ENCODE measurements around the gene MYH9.
"Not testable (repeated sequence)": the region's sequence is repeated elsewhere in the genome, so short reads cannot be mapped to it uniquely, and the experiment has no call there.

Gene MYH9

GRCh38 chr22:36387959-36388726 is at the start of gene MYH9:
Gene MYH9, minus strand, starts transcription at chr22:36387967. Its CDS starts 38,731 bp downstream, at chr22:36349236.
- peak; percentile 100 for DNase-seq (ENCODE audit: low read depth, low spot score)

DNA sequence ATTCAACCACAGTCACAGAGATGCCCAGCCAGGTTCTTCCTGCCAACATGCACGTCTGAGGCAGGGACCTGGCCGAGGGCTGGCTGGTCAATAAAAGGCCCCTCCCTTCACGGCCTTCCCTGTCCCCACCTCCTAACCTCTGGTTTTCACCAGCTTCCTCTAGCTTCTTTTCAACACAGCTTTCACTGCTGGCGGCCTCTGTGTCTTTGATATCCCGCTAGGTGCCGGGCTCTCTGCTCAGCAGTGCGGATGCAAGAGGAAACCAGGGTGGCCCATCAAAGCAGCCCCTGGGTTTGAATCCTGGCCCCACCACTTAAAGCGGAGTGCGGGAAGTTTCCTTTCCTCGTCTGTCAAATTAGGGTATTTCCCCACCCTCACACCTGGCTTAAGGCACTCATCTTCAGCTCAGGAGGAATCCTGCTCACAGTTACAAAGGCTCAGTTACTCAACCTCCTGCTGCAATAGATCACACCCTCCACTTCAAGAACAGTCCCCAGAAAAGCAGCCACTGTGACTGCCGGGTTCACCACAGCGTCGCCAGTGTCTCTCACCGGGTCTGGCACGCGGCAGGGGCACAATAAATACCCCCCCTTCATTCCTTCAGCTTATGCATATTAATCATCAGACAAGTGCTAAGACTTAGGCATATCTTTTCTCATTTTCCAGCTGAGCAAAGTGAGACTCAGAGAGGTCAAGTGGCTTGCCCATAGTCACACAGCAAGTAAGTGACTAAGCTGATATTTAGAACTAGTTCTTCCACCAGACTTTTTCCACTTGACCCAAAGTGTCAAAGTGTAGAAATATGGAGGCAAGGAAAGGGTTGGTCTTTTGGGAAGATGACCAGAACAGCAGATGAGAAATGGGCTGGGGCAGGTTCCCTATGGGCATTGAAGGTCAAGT is 48.0 kb upstream of the MYH9 start:
- DNase-seq (ENCODE audit: low read depth, low spot score), result no peak

- DNase-seq (ENCODE audit: low read depth, low spot score), result no peak
Observed at GRCh38 chr22:36433318-36434231, 45.8 kb upstream of the MYH9 start.

DNA sequence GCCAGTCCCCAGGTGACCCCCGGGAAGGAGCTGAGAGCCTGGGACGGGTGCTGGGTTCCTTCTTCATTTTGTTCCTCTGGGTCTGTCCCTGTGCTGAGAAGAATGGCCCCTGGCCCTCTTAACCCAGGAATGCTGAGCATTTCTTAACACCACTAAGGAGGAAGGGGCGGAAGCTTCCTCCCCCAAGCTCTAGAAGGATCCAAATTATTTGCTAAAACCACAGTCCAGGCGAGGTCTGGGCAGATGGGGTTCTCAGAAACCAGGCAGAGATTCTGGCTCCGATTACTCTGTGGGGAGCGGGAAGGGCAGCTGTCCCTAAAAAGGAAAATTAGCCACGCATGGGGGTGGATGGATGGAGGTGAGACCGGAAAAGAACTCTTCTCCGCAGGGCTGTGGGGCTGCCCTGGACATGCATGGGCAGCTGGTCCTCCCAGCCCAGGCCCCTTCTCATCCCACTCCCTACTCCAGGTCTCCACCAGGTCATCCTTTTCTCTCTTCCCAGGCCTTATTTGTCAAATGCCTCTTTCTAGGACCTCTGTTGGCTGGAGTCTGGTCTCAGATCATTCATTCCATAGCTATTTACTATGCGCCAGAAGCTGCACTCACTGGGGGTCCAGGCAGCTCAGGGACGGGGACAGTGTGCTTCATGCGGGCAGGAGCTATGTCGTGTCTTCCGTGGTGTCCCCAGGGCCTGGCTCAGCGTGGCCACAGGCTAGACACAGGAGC is 45.0 kb upstream of the MYH9 start:
- no peak for DNase-seq (ENCODE audit: low read depth, low spot score)

DNA sequence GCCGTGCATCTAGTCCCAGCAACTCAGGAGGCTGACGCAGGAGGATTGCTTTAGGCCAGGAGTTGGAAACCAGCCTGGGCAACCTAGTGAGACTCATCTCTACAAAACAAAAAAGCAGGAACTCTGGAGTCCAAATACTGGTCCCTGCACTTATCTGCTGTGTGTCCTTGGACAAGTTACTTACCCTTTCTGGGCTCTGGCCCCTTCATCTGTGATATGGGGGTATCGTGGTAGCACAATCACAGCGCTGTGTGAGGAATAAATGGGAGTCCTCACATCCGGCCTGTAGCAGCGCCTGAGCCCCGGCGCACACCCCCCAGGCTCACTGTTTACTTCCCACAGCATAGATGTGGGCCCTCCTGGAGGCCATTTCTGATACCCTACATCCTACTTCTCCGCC is 44.2 kb upstream of the MYH9 start:
- DNase-seq (ENCODE audit: low read depth, low spot score), result no peak

- no peak for DNase-seq (ENCODE audit: low read depth, low spot score)
Observed at GRCh38 chr22:36430863-36431262, 43.1 kb upstream of the MYH9 start.

- not testable (repeated sequence) for DNase-seq (ENCODE audit: low read depth, low spot score)
Observed at GRCh38 chr22:36427952-36428351, 40.2 kb upstream of the MYH9 start.

DNA sequence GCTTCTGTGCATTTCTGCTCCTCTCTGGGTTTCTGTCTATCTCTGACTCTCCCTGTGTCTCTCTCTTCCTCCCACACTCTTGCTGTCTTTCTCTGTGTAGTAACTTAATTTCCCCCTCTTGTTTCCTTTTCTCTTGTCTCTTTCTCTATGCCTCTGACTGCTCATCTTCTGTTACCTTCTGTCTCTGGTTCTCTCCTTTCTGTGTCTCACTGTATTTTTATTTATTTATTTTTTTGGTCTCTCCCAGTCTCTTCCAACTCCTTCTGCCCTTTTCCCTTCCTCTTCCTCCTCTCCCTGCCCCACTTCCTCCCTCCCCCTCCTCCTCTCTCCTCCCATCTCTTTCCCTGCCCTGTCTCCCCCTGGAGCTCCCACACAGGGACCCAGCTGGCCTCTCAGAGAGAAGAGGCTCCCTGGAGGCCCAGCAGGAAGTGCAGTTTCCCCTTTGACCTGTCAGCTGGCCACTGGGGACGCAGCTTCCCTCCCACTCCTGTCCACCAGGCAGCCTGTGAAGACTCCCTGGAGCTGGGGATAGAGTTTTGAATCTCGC is 38.3 kb upstream of the MYH9 start:
- DNase-seq (ENCODE audit: low read depth, low spot score), result no peak

DNA sequence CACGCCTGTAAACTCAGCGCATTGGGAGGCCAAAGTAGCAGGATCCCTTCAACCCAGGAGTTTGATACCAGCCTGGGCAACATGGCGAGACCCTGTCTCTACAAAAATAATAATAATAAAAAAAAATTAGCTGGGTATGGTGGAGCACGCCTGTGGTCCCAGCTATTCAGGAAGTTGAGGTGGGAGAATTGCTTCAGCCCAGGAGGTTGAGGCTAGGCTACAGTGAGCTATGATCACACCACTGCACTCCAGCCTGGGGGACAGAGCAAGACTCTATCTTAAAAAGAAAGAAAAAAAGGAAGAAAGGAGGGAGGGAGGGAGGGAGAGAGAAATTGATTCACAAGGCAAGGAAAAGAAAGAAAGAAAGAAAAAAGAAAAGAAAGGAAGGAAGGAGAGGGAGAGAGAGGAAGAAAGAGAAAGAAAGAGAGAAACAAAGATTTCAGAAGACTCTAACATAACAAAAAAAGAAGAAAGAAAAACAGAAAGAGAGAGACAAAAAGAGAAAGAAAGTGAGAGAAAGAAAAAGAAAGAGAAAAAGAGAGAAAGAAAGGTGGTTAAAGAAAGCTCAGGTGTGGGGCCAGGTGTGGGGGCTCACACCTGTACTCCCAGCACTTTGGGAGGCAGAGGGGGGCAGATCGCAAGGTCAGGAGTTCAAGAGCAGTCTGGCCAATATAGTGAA is 37.3 kb upstream of the MYH9 start:
- DNase-seq (ENCODE audit: low read depth, low spot score), result no peak

- not testable (repeated sequence) for DNase-seq (ENCODE audit: low read depth, low spot score)
Observed at GRCh38 chr22:36424466-36424865, 36.7 kb upstream of the MYH9 start.

DNA sequence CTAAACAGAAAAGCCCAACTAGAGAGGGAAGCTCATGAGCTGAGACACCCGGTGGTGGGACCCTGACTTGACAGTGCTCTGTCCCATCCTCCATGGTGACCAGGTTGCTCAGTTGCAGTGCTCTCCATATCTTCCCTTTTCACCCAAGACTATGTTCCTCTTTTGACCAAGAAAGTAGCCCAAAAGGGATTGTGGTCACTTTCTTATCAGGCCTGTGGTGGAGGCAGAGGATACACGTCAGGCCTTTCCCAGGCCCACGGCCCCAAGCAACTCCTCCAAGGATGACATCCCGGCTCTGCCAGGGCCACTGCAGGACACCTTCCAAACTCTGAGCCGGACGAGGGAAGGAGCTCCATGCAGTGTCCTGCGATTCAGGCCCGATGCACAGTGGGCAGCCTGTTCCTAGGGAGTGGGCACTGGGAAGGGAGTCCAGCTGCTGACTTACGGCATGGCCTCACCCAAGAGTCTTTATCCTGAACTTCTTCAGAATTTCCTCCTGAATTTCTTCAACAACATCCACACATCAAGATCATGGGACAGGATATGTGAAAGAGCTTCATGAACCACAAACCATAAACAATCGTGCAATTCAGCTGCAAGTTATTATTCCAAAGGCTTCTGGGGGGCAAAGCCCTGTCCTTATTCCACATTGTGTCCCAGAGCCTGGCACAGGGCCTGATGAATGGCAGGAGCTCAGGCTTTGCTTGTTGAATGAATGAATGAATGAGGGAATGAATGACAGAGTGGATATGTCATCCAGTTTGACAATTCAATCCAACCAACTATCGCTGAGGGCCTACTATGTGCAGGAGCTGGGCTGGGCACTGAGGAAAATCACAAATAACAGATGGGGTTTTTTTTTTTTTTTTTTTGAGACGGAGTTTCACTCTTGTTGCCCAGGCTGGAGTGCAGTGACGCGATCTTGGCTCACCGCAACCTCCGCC is 36.0 kb upstream of the MYH9 start:
- no peak for DNase-seq (ENCODE audit: low read depth, low spot score)

DNA sequence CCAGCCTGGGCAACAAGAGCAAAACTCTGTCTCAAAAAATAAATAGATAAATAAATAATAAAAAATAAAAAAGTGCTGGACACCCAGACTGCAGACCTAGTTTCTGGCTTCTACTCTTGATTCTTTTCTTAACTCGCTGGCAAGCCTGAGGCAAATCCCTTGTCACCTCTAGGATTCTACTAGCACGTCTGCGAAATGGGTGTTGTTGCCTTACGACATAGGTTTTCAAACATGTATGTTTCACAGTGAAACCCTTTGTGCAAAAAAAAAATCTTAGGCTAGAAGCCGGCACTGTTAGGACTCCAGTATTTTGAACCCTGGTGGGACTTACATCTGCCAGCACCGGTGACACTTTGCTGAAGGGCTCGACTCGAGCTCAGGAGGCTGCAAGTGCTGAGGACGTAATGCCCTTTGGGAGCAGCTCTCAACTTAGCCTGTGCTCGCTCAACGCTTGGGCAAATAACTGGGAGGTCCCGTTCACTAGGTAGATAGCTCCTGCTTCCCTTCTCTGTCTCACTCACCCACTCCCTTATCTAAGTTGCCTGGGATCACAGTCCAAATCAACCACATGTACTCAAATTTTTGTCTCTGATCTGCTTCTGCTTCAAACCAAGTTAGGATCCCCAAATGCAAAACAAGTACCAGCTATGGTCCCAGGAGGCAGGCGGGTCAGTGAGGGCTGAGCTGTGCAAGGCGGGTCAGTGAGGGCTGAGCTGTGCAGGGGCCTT is 34.7 kb upstream of the MYH9 start:
- no peak for DNase-seq (ENCODE audit: low read depth, low spot score)

DNA sequence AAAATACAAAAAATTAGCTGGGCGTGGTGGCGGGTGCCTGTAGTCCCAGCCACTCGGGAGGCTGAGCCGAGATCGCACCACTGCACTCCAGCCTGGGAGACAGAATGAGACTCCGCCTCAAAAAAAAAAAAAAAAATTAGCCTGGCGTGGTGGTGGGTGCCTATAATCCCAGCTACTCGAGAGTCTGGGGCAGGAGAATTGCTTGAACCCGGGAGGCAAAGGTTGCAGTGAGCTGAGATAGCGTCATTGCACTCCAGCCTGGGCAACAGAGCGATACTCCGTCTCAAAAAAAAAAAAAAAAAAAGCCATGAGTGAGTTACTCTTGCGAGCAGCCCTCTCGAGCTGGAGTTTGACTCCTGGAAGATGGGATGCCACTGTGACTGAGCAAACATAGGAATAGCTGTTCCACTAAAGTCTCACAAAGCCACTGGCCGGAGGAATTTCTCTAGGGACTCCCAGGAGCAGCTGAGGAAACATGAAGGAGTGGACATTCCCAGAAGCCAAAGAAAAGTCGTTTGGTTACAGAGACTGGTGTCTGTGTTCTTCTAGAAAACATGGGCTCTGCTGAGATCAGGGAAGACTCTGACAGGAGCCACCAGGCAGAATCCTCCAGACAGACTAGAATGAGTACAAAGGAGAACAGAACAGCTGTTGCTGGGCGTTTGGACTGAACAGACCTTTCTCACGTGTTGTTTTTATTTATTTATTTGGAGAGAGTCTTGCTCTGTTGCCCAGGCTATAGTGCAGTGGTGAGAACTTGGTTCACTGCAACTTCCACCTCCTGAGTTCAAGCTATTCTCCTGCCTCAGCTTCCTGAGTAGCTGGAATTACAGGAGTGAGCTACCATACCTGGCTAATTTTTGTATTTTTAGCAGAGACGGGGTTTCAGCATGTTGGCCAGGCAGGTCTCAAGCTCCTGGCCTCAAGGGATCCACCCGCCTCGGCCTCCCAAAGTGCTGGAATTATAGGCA is 32.4 kb upstream of the MYH9 start:
- no peak for DNase-seq (ENCODE audit: low read depth, low spot score)

DNA sequence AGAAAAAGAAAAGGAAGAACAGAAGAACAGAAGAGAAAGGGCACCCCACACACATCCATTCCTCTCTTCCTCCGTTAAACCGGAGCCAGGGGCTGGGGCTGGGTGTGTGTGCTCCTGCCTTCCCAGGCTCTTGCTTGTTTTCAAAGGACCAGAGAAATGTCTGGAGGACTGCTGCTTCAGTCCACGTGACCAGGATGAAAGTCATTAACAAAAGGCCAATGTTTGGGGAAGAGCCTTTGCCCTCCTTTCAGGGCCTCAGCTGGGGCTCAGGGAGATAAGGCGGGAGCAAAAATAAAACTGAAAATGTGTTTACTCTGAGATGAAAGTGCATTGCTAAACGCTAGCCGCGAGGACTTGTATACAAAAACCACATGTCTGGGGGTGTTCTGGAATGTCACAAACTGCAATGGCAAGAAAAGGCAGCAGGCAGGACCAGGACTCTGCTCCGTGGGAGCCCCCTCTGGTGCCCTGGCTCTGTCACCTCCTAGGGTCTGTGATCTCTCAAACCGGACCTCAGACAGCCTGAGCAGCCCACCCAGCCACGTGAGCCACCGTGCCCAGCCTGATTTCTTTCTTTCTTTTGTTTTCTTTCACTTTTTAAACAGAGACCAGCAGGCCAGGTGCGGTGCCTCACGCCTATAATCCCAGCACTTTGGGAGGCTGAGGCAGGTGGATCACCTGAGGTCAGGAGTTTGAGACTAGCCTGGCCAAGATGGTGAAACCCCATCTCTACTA is 31.6 kb upstream of the MYH9 start:
- DNase-seq (ENCODE audit: low read depth, low spot score), result no peak

DNA sequence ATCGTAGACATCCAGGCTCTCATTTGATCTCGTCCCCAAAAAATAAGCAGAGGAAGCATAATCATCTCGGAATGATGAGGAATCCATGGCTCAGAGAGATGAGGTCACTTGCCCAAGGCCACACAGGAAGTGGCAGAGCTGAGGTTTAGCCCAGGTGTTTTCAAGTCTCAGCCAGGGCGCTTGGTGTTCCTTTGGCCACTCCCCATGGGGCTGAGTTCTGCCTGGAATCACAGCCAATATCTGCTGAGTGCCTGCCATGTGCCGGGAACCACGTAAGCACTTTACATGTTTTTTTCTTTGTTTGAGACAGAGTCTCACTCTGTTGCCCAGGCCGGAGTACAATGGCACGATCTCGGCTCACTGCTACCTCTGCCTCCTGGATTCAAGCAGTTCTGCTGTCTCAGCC is 29.5 kb upstream of the MYH9 start:
- DNase-seq (ENCODE audit: low read depth, low spot score), result no peak

- DNase-seq (ENCODE audit: low read depth, low spot score), result no peak
Observed at GRCh38 chr22:36415415-36416168, 27.8 kb upstream of the MYH9 start.
